Stomach (tissue), 4 donors: ENCODE results near the gene ACO1.

Experiments
- CTCF ChIP-seq, 7 experiments: fragments of 450-650 bp in 4 of 7; fragments of 200-600 bp in 3 of 7; sonication (generic) in 3 of 7; IDR thresholded peaks; one replicate each; pipeline ENCODE4 v1.5.1; 2016 to 2019; ENCODE audit warnings: antibody characterized with exemption in 7 of 7, control low read depth in 2 of 7, mild to moderate bottlenecking in 1 of 7
- EP300 ChIP-seq: sonication (generic); formaldehyde crosslinking; IDR thresholded peaks from one replicate; pipeline ENCODE4 v1.6.1; 2017; ENCODE audit warnings: antibody characterized with exemption
- POLR2AphosphoS5 ChIP-seq, 3 donors: sonication (generic); formaldehyde crosslinking; IDR thresholded peaks; one replicate each; pipeline ENCODE4 v1.6.1; 2016; ENCODE audit warnings: antibody characterized with exemption in 3 of 3

GRCh38 chr9:32468740-32469139, 84.3 kb downstream of the ACO1 start:
- no peak for TF ChIP-seq CTCF (IDR thresholded peaks at IDR 0.05)
- no peak for TF ChIP-seq POLR2AphosphoS5 (IDR thresholded peaks at IDR 0.05)
- TF ChIP-seq EP300 = no peak
